ENCODE results near the gene VPS29.
A peak's percentile ranks its signal among the peaks of the same experiment; 100 is the strongest.
"Not testable (repeated sequence)": the region's sequence is repeated elsewhere in the genome, so short reads cannot be mapped to it uniquely, and the experiment has no call there.

The VPS29 gene

DNA sequence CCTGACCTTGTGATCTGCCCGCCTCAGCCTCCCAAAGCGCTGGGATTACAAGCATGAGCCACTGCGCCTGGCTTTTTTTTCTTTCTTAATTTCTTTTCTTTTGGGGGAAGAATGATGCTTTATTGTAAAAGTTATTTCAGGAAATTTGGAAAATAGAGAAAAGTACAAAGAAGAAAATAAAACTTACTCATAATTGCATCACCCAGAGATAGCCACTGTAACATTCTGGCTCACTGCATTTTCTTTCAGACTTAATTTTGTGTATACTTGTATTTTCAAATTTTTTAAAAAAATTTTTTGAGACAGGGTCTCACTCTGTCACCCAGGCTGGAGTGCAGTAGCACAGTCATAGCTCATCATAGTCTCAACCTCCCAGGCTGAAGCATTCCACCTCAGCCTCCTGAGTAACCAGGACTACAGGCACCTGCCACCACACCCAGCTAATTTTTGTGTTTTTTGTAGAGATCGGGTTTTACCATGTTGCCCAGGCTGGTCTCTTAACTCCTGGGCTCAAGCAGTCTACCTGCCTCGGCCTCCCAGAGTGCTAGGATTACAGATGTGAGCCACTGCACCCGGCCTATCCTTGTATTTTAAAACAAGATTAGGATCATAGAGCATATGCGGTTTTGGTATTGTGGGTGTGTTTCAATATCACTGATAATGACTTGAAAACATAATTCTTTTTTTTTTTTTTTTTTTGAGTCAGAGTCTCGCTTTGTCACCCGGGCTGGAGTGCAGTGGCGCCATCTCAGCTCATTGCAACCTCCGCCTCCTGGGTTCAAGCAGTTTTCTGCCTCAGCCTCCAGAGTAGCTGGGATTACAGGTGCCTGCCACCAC is 19.2 kb upstream of the VPS29 start:
- DNase-seq = not testable (repeated sequence)

DNA sequence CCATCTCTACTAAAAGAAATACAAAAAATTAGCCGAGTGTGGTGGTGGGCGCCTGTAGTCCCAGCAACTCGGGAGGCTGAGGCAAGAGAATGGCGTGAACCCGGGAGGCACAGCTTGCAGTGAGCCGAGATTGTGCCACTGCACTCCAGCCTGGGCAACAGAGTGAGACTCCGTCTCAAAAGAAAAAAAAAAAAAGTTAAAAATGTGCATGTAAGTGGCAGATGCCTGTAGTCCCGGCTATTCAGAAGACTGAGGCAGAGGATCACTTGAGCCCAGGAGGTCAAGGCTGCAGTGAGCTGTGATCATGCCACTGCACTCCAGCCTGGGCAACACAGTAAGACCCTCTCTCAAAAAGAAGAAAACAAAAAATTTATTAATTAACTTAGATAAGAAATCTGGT is 16.1 kb upstream of the VPS29 start:
- DNase-seq = not testable (repeated sequence)

DNA sequence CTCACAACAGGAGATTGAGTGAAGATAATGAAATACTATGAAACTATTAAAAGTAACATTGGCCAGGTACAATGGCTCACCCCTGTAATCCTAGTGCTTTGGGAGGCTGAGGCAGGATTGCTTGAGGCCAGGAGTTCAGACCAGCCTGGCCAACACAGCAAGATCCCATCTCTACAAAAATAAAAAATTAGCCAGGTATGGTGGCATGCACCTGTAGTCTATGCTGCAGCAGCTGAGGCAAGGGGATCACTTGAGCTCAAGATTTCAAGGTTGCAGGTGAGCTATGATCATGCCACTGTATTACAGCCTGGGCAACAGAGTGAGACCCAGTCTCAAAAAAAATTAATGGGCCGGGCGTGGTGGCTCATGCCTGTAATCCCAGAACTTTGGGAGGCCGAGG is 15.1 kb upstream of the VPS29 start:
- no peak for DNase-seq

DNA sequence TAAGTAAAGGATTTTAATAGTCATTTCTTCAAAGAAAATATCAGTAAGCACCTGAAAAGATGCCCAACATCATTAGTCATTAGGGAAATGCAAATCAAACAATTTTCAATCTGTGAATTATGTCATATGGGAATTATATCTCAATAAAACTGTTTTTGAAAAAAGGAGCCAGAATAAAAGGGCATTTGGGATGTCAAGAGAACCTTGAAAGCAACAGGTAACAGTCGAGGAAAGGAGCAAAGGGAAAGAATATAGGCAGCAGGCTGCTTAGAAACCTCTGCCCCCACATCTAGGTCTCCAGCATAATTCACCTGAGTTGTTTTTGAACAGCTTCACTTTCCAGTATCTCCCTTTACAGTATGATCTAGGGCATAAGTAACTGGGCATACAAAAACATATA is 12.5 kb upstream of the VPS29 start:
- no peak for DNase-seq

DNA sequence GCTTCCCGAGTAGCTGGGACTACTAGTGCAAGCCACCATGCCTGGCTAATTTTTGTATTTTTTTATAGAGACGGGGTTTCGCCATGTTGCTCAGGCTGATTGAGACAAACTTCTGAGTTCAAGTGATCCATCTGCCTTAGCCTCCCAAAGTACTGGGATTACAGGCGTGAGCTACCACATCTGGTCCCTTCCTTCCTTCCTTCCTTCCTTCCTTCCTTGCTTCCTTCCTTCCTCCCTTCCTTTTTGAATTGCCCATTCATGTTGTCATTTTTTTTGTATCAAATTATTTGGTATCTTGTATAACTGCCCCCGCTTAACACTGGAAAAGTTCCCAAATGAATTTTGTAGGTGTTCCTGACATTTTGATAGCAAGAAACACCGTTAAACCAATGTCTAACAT is 11.9 kb upstream of the VPS29 start:
- DNase-seq = no peak

DNA sequence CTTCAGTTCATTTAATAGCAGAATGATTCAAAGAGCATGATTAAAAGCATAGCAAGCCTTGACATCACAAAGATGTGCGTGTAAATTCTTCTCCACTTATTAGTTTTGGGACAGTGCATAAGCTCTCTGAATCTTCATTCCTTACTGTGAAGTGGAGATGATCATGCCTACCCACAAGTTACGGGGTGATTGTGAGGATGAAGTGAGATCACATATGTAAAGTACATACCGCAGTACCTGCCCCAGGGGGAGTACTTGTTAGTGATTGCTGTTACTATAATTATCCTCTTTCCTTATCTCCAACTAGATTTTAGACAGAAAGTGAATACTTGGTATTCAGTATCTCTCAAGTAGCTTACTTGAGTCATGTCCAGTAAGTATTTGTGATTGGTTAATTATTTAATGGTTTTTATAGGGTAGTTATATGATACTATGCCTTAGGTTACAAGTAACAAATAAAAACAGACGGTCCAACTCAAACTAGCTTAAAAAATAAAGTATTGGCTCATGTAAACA is 6.2 kb upstream of the VPS29 start:
- DNase-seq = no peak

DNA sequence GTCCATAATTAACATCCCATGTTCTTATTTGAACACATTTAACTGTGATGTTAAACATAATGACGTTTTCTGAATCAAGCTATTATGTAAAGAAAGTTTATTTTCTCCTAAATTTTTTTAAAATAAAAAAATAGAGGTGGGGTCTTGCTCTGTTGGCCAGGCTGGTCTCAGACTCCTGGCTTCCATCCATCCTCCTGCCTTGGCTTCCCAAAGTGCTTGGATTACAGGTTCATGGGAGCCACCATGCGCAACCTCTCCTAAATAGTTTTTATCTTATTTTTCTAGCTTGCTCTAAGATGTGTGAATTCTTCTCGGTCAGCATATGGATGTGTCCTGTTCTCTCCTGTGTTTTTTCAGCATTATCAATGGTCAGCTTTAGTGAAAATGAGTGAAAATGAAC is 3.4 kb upstream of the VPS29 start:
- no peak for DNase-seq

DNA sequence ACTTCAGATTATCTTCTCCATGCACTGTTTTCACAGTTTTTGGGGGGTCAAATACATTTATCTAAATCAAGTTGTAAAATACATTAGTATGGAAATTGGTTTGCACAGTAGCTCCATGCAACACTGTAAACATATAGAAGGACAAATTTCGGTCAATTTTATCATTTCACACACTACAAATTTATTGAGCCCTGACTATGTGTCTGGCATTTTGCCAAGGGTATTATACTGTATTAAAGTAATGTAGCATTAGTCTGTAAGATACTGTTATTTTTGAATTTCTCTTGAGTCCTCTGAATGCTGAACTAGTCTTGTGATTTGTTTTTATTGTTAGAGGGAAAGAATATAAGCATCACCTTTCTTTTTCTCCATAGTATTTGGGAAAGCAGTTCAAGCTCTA is 1.5 kb upstream of the VPS29 start:
- DNase-seq = no peak

DNA sequence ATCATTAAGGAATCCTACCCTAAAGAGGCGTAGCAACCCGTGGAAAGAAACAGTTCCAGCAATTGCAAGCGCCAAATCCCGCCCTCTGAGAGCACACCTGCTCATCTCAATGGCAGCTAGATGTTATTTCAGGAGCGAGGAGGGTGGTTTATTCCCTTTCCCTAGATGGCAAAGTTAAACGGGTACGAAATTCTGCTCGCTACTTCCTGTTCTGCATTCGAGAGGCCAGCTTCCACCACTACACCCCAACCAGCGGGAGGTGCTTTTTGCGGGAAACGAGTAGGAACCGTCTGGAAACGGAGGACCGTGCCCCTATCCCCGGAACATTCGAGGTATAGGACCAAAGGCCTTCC is 536 bp downstream of the VPS29 start:
- DNase-seq = peak; percentile 52

DNA sequence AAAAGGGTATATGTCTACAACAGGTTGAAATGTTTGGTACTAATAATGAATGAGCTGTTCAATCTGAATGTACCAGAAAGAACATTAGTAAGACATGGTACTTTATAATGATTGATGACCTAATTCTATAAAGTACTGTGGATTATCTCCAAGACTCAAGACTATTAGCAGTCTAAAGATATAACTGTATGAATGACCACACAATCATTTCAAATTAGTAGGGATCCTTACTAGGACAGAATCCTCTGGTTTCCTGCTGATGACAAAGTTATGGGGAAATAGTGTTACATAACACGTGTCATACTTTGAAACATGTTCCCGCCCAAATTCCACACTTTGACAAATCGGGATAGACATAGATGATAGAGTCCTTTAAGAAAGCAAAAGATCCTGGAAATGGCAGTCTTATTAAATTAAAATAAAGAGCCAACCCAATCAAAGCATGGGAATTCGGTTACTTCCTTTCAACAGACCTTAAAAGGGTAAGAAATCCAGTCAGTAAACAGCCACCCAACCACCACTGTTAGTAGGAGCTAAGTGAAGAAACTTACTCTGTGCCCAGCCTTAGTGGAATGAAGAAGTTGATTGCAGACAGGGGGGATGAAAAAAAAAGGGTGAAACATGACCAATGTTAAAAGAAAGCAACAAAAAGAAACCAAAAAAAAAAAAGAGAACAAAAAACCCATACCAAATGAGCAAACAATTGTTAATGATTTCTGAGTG is 2.8 kb downstream of the VPS29 start:
- DNase-seq = peak; percentile 81

DNA sequence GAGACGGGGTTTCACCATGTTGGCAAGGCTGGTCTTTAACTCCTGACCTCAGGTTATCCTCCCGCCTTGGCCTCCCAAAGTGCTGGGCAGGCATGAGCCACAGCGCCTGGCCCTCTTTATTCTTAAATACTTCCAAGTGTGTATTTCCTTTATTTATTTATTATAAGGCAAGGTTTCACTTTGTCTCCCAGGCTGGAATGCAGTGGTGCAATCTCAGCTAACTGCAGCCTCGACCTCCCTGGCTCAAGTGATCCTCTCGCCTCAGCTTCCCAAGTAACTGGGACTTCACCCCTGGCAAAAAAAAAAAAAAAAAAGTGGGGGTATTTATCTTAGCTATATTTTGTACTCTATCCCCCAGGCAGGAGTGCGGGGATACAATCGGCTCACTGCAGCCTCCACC is 26.5 kb downstream of the VPS29 start:
- no peak for DNase-seq

DNA sequence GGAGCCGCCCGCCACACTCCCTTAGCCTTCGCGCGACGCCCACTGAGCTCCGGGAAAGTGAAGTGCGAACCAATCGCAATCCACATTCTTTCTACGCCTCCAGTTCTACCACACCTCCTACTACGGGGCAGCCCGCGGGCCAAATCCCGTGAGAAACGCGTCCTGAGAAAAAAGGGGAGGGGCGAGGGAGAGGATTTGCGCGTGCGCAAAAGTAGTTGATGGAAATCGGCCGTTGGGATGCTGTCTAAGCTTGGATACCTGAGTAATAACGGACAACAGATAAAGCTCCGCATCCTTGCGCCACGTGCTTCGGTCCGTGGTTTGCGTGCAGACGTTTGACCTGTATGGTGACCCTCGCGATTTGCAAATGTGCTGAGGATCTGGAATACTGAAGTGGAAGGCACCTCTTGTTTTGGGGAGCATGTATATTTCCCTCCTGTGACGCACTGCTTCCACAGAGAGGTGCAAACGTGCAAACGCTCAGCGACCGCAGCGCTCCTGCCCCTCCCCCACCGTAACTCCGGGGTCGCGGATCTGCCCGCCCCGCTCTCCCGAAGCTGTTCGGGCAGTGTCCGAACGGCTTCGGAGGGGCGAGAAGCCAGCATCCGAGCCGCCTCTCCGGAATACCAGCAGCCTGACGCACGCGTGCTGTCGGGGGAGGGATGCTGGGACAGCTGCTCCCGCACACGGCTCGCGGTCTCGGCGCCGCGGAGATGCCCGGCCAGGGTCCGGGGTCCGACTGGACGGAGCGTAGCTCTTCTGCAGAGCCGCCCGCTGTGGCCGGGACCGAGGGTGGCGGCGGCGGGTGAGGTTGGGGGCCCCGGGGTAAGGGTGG is 33.5 kb downstream of the VPS29 start, which contains the start of the genes FAM216A and GPN3:
Gene FAM216A, plus strand, starts transcription at position 632 of the 835 bp plus-strand sequence. Its CDS starts 31 bp downstream, at position 663.
Gene GPN3, minus strand, starts transcription at position 44 of the 835 bp plus-strand sequence. CDS start 54 bp downstream, outside the sequence.
- DNase-seq = peak; percentile 94

DNA sequence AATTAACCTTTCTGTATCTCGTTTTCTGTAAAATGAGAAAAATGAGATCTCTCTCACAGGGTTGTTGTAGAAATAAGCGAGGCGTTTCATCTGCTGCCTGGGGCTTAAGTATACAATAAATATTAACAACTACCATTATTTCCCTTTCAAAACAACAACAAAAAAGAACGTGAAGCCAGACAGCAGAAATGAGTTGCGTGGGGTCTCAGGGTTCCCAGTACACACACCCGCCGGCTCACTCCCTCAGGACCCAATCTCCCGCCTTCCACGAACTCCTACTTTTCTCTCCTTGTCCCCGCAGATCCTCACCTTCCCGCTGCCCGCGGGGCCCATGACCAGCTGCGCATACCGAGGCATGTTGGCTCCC is 34.1 kb downstream of the VPS29 start:
- no peak for DNase-seq

DNA sequence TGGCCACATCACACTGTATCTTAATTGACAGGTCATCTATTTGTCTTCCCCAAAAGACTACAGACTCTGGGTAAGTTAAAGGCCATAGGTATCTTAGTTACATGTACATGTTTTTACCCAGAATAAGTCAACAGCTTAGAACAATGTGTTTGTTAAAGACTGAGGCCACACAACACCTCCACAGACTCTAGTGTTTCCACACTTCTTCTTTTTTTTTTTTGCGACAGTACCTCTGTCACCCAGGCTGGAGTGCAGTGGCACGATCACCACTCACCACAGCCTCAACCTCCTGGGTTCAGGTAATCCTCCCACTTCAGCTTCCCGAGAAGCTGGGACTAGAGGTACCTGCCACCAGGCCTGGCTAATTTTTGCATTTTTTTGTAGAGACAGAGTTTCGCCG is 35.1 kb downstream of the VPS29 start:
- DNase-seq = no peak

DNA sequence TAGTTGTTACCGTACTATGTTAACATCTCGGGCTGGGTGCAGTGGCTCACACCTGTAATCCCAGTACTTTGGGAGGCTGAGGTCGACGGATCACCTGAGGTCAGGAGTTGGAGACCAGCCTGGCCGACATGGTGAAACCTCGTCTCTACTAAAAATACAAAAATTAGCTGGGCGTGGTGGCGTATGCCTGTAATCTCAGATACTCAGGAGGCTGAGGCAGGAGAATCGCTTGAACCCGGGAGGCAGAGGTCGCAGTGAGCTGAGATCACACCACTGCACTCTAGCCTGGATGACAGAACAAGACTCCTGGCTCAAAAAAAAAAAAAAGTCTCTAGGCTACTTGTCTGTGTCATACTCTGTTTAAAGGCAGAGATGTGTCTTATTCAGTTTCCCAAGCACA is 36.1 kb downstream of the VPS29 start:
- not testable (repeated sequence) for DNase-seq

DNA sequence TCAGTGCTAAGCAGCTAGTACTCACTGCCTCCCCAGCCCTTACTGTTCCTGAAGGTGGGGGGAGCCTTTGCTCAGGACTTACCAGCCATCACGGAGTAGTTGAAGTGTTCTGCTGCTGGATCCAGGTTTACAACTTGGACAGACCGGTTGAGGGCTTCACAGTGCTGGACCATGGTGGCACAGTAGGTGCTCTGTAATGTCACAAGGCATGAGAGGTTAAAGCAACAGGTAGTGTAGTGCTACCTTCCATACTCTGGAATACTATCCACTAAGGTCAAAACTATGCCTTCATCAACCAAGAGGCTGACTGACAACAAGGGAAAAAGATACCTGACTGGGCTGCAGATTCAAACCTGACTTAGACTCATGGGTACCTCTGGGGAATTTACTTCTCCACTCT is 36.9 kb downstream of the VPS29 start:
- DNase-seq = no peak

DNA sequence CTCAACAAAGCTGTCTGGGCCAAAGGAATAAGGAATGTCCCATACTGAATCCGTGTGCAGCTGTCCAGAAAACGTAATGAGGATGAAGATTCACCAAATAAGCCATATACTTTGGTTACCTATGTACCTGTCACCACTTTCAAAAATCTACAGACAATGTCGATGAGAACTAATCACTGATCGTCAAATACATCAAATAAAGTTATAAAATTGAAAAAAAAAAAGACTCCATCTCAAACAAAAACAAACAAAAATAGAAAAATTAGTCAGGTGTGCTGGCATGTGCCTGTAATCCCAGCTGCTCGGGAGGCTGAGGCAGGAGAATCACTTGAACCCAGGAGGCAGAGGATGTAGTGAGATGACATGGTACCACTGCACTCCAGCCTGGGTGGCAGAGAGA is 40.7 kb downstream of the VPS29 start:
- DNase-seq = not testable (repeated sequence)

DNA sequence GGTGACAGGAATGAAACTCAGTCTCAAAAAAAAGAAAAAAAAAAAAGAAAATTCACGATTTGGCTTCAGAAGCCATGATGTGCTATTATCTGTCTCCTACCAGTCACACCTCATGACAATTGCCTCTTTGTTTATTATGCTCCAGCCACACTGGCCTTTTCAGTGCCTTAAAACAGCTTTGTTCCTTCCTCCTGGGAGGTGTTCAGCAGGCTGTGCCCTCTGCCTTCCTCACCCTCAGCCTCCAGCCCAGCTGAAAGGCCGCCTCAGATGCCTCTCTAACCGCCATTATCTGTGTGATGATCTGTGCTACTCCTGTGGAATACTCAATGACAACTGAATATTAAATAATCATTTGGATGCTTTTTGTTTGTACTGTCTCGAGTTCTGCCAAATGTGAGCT is 43.2 kb downstream of the VPS29 start:
- no peak for DNase-seq

DNA sequence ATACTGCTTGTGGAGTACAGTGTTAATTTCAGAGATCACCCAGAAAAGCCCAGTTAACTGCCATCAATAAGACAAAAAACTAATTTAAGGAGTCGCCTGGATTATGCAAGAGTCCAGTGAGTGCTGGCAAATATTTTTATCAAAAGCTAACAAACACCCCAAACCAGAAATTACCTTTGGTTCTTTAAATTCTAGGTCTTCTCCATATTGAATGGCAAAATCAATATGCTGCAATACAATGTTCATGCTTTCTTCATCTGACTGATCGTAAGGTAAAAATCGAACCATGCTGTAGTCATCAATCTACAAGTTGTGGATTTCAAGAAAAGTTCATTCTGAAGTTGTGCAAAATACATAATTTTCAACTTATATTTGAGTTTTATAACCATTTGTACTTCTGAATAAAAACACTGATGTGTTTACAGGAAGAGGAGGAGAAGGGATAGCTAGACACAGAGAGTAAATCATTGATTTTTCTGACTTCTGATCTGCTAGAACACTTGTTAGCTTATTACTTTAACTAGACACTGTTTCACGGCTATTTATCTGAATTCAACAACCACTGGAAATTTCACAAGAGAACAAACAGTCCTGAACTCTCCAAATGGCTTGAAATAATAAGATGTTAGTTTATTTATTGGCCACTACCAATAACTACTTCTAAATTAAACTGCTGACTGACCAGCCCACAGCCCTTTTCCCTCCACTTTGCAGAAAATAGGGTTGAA is 48.2 kb downstream of the VPS29 start:
- DNase-seq = no peak

DNA sequence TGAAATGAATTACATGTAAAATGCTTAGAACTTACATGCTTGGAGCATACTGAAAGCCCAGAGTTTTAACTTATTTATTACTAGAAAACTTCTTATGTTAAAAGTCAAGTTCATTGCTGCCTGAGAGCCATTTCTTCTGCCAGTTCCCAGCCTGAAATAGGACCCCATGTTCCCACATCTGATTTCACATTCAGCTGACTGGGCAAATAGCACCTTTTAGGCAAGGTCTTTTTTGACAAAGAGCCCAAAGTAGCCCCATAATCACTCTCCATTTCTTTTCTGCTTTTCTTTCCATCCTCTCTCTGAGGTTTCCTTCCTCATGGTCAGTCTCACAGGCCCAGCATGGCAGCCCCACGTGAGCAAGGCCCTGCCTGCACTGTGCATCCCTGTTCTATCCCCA is 50.6 kb downstream of the VPS29 start:
- DNase-seq = no peak

DNA sequence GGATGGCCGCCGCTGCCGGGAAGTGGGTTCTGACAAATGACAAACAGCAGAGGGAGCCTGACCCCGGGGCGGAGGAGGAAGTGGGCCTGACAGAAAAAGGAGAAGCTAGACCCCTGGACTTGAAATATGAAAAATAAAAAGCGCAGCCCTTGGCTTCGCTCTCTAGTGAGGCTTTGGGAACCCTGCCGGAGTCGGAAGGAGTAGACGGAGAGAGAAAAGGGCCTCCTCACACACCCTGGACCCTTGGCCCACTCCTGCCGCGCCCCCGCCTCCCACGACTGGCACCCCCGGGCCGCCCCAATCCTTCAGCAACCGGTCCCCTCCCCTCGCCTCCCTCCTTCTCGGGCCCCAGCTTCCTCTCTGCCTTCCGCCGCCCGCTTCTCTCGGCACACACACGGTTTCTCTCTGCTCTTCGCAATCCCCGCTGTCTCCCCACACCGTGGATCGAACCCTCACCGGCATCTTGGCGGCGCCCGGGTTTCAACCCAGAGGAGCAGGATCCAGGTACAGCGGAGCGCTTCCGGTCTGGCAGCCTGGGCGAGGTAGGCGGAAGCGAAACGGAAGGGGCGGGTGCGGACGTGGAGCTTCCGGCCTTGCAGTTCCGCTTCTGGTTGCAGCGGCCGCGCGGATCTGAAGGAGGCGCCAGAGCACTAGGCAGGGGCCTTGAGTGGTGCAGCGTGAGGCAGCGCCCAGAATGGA is 52.0 kb downstream of the VPS29 start, which contains the start of gene ARPC3:
Gene ARPC3, minus strand, starts transcription at position 539 of the 699 bp plus-strand sequence. Its CDS starts 77 bp downstream, at position 462.
- peak; percentile 82 for DNase-seq

DNA sequence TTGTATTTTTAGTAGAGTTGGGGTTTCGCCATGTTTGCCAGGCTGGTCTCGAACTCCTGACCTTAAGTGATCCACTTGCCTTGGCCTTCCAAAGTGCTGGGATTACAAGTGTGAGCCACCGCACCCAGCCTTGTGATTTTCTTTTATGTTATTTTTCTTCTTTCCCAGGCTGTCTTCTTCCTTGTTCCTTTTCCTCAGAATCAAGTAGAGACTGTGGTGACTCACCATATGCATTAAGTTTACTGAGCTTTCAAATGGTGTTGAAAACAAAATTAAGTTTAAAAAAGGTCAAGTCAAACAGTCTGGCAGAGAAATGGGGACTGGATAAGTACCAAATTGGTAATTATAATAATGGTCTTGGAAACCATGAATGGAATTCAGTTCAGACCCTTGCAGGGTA is 57.5 kb downstream of the VPS29 start:
- no peak for DNase-seq

Measured in GF-D8 (cell line).